Breast epithelium (tissue), 4 donors: ENCODE measurements around the gene TMTC2. TPM values are rescaled to one million over a fixed set of nuclear protein-coding genes. Genes with fewer than 3 reads are reported as not detected.

ENCODE experiments used
- DNase-seq, 2 donors: peaks; one replicate each; pipeline ENCODE4 v3.0.0-alpha.2; 2019; ENCODE audit warnings: low spot score in 2 of 2
- H3K27ac ChIP-seq, 2 donors: fragments of 200-600 bp; sonication (generic) in 1 of 2; one replicate each; pipeline ENCODE4 v1.5.1; 2016 to 2019; ENCODE audit warnings: mild to moderate bottlenecking in 1 of 2
- H3K27me3 ChIP-seq, 2 donors: fragments of 200-600 bp; sonication (generic) in 1 of 2; one replicate each; pipeline versions ENCODE4 v1.5.1 to v1.6.0; 2017 to 2019; ENCODE audit warnings: control low read depth in 1 of 2, mild to moderate bottlenecking in 1 of 2
- H3K36me3 ChIP-seq: fragments of 200-600 bp; one replicate; pipeline ENCODE4 v1.5.1; 2019
- H3K4me1 ChIP-seq, 2 donors: fragments of 200-600 bp; sonication (generic); one replicate each; pipeline ENCODE4 v1.5.1; 2016 to 2019; ENCODE audit warnings: control low read depth in 1 of 2
- H3K4me3 ChIP-seq, 3 donors: fragments of 200-600 bp; sonication (generic); 1 replicate in 2 of 3; 2 replicates in 1 of 3; pipeline ENCODE4 v1.5.1; 2016 to 2019; ENCODE audit warnings: mild to moderate bottlenecking in 3 of 3, moderate library complexity in 2 of 3
- H3K9me3 ChIP-seq, 2 donors: fragments of 200-600 bp; sonication (generic) in 1 of 2; one replicate each; pipeline ENCODE4 v1.5.1; 2016 to 2019; ENCODE audit warnings: control low read depth in 1 of 2
- POLR2A ChIP-seq: fragments of 450-650 bp; IDR thresholded peaks from one replicate; pipeline ENCODE4 v1.6.1; 2016; ENCODE audit warnings: antibody characterized with exemption, mild to moderate bottlenecking, moderate library complexity
- POLR2AphosphoS5 ChIP-seq, 3 donors: sonication (generic); formaldehyde crosslinking; IDR thresholded peaks; one replicate each; pipeline ENCODE4 v1.6.1; 2017; ENCODE audit warnings: antibody characterized with exemption in 3 of 3
- intact Hi-C: fragments of 100-400 bp; cut with DNase I; formaldehyde crosslinking; loops from one replicate; pipeline ENCODE4 v1.15.1; 2023; ENCODE audit warnings: low total_unique reads
- total RNA-seq, 3 donors: library from RNA; depleted of rRNA; stranded (reverse); fragments of >200 nt; gene quantifications; one replicate each; pipeline ENCODE4 v1.1.0, GENCODE V29; 2016
- TF ChIP-seq, protein P1 (sequence below), 3 donors: fragments of 450-650 bp; IDR thresholded peaks; one replicate each; pipeline ENCODE4 v1.5.1; 2016 to 2017; ENCODE audit warnings: antibody characterized with exemption in 3 of 3, mild to moderate bottlenecking in 3 of 3, moderate library complexity in 3 of 3

The TMTC2 gene
- total RNA-seq, 3 donors from 2014 or later, result 7.0 to 28.8 (median 19.3) TPM

- no peaks in the 10 kb centered on the region for H3K4me1 ChIP-seq
- no peak for DNase-seq
- H3K27ac ChIP-seq, result no peak overlapping the region
- no peaks in the 10 kb centered on the region for H3K36me3 ChIP-seq
- intact Hi-C loops, result no loop called here
- H3K9me3 ChIP-seq, result no peaks in the 10 kb centered on the region
- no peaks in the 10 kb centered on the region for H3K27me3 ChIP-seq
- TF ChIP-seq POLR2AphosphoS5 (IDR thresholded peaks at IDR 0.05) (no peak), POLR2A (no peak)
- TF ChIP-seq, protein P1, sequence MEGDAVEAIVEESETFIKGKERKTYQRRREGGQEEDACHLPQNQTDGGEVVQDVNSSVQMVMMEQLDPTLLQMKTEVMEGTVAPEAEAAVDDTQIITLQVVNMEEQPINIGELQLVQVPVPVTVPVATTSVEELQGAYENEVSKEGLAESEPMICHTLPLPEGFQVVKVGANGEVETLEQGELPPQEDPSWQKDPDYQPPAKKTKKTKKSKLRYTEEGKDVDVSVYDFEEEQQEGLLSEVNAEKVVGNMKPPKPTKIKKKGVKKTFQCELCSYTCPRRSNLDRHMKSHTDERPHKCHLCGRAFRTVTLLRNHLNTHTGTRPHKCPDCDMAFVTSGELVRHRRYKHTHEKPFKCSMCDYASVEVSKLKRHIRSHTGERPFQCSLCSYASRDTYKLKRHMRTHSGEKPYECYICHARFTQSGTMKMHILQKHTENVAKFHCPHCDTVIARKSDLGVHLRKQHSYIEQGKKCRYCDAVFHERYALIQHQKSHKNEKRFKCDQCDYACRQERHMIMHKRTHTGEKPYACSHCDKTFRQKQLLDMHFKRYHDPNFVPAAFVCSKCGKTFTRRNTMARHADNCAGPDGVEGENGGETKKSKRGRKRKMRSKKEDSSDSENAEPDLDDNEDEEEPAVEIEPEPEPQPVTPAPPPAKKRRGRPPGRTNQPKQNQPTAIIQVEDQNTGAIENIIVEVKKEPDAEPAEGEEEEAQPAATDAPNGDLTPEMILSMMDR (IDR thresholded peaks at IDR 0.05), result no peak
- no peak overlapping the region for H3K4me3 ChIP-seq
These were observed 472.0 kb downstream of the TMTC2 start for GRCh38 chr12:83158613-83159207.

- TF ChIP-seq POLR2A (no peak), POLR2AphosphoS5 (IDR thresholded peaks at IDR 0.05) (no peak)
- TF ChIP-seq, protein P1 (IDR thresholded peaks at IDR 0.05), result no peak
- Histone ChIP-seq H3K9me3 (no peaks in the 10 kb centered on the region), H3K4me3 (no peak overlapping the region), H3K27ac (no peak overlapping the region), H3K36me3 (no peaks in the 10 kb centered on the region), H3K4me1 (no peaks in the 10 kb centered on the region), H3K27me3 (no peaks in the 10 kb centered on the region)
- intact Hi-C loops, result no loop called here
- no peak for DNase-seq
These were observed 474.8 kb downstream of the TMTC2 start for GRCh38 chr12:83161456-83161855.

DNA sequence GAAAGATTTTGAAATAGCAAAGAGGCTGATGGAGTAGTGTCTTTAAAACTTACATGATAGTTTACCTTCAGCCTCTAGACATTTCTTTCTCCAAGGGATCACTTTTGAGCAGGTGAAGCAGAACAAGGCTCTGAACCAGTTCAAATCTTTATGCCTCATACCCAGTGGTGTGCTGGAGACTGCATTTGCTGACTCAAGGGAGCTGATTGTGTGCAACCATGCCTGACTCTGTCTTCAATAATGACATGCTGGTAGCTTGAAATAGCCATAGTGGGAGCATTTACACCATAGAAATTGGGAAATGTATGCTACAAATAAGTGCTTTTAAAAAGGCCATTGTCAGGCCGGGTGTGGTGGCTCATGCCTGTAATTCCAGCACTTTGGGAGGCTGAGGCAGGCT lies 482.0 kb downstream of the TMTC2 start:
- intact Hi-C loops, result no loop called here
- TF ChIP-seq POLR2AphosphoS5 (IDR thresholded peaks at IDR 0.05), result no peak
- no peak for TF ChIP-seq POLR2A
- TF ChIP-seq, protein P1 (IDR thresholded peaks at IDR 0.05), result no peak
- Histone ChIP-seq H3K27ac (no peak overlapping the region), H3K4me3 (no peak overlapping the region), H3K27me3 (no peaks in the 10 kb centered on the region), H3K4me1 (no peaks in the 10 kb centered on the region), H3K9me3 (no peaks in the 10 kb centered on the region), H3K36me3 (no peaks in the 10 kb centered on the region)
- no peak for DNase-seq

DNA sequence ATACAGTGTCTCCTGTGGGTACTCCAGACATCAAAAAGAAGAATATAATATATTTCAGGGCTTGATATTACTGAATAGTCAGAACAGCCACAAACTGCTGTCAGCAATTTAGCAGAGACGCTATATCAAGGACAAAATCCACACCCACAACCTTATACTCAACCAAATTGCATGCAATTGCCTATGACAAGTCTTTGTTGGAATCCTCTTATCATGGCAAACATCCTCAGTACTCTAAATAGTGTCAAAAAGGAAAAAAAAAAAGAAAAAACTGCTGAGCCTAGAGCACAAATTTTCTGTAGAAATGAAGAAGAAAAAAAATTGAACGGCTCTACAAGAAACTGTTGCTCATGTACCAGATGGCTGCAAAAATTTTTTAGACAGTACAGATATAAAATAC lies 485.7 kb downstream of the TMTC2 start:
- intact Hi-C loops, result no loop called here
- no peaks in the 10 kb centered on the region for H3K4me1 ChIP-seq

More for the DNA sequence above, 485.7 kb downstream of the TMTC2 start:
- Histone ChIP-seq H3K27me3 (no peaks in the 10 kb centered on the region), H3K27ac (no peak overlapping the region), H3K36me3 (no peaks in the 10 kb centered on the region), H3K9me3 (no peaks in the 10 kb centered on the region), H3K4me3 (no peak overlapping the region)
- no peak for DNase-seq
- TF ChIP-seq POLR2A (no peak), POLR2AphosphoS5 (IDR thresholded peaks at IDR 0.05) (no peak)
- TF ChIP-seq, protein P1 (IDR thresholded peaks at IDR 0.05), result no peak
